ENCODE results near the gene FAM117B. TPM values are rescaled to one million over a fixed set of nuclear protein-coding genes. Genes with fewer than 3 reads are reported as not detected.

The FAM117B gene
- total RNA-seq, 1 experiment from 2014 or later = 24.0 TPM

GRCh38 chr2:202608142-202608852 is 26.5 kb upstream of the FAM117B start:
- no peak overlapping the region for H3K23ac ChIP-seq (ENCODE audit: insufficient read length, low read depth, low read length)
- H3K9me3 Mint-ChIP-seq = no peaks in the 10 kb centered on the region
- H3K9ac ChIP-seq (ENCODE audit: extremely low read depth, insufficient read length, low read length) = no peak overlapping the region
- H4K8ac ChIP-seq (replicated peaks; ENCODE audit: insufficient read length, low read depth, low read length) = no peak overlapping the region
- no peaks in the 10 kb centered on the region for H3K9me3 ChIP-seq (ENCODE audit: control insufficient read depth, low read depth, low read length)
- H3K36me3 Mint-ChIP-seq (ENCODE audit: insufficient read depth in 1 of 3, low read depth in 3 of 3) = no peaks in the 10 kb centered on the region
- no CpG with 5 or more reads among the region's 2 CpGs for WGBS (ENCODE audit: extremely low coverage, insufficient read length, low lambda C conversion rate)
- no peak overlapping the region for H2BK120ac ChIP-seq (ENCODE audit: low read depth, low read length, poor library complexity, severe bottlenecking)
- no peak overlapping the region for H3K4ac ChIP-seq (ENCODE audit: low read depth, low read length)
- TF ChIP-seq CTCF (conservative IDR thresholded peaks at IDR 0.05) = no peak
- no peaks in the 10 kb centered on the region for H3K27me3 Mint-ChIP-seq (ENCODE audit: low read depth)
- no peak overlapping the region for H3K56ac ChIP-seq (ENCODE audit: insufficient read length, low read depth, low read length)
- no peak overlapping the region for H3K4me3 Mint-ChIP-seq
- no peaks in the 10 kb centered on the region for H3K79me2 ChIP-seq (ENCODE audit: insufficient read depth, low read length)
- no peak overlapping the region for H2BK15ac ChIP-seq (ENCODE audit: low read depth, low read length)
- H3K27ac ChIP-seq (ENCODE audit: insufficient read length, low read depth, low read length) = no peak overlapping the region
- H3K27ac Mint-ChIP-seq = no peak overlapping the region
- H3K14ac ChIP-seq (ENCODE audit: insufficient read depth, low read length) = no peak overlapping the region
- H3K27me3 ChIP-seq (ENCODE audit: insufficient read depth, low read length) = no peaks in the 10 kb centered on the region
- no peaks in the 10 kb centered on the region for H3K4me1 ChIP-seq (ENCODE audit: insufficient read depth, low read length)
- no peak overlapping the region for H4K91ac ChIP-seq (ENCODE audit: insufficient read length, low read depth, low read length)
- DNase-seq = no peak
- H3K4me1 Mint-ChIP-seq = peaks cover 3% of the 10 kb centered on the region in 2 experiments; a peak in 1 of 4 replicates
- H4K5ac ChIP-seq (ENCODE audit: insufficient read length, low read depth, low read length) = no peak overlapping the region
- H4K20me1 ChIP-seq (ENCODE audit: control insufficient read depth, insufficient read depth, insufficient read length) = no peaks in the 10 kb centered on the region
- H3K23me2 ChIP-seq (ENCODE audit: insufficient read length, low read depth, low read length, poor library complexity, severe bottlenecking) = no peaks in the 10 kb centered on the region
- H3K4me2 ChIP-seq (ENCODE audit: insufficient read depth, insufficient read length, low read length) = no peak overlapping the region
- H2BK12ac ChIP-seq (ENCODE audit: insufficient read length, low read depth, low read length) = no peak overlapping the region
- no peak overlapping the region for H2AFZ ChIP-seq (ENCODE audit: low read length)
- H2BK5ac ChIP-seq (ENCODE audit: insufficient read length, low read length) = no peak overlapping the region
- no peak overlapping the region for H2BK20ac ChIP-seq (ENCODE audit: low read depth, low read length, poor library complexity, severe bottlenecking)
- no peak overlapping the region for H3T11ph ChIP-seq (ENCODE audit: low read length)
- no peak overlapping the region for H3K18ac ChIP-seq (ENCODE audit: insufficient read length, low read depth, low read length)
- no peak overlapping the region for H2AK5ac ChIP-seq (ENCODE audit: insufficient read length, low read length)
- no peaks in the 10 kb centered on the region for H3K79me1 ChIP-seq (ENCODE audit: insufficient read depth, low read depth, low read length, poor library complexity, severe bottlenecking)

Data from H9 (cell line).